ENCODE results near the gene SAPCD2. TPM values are rescaled to one million over a fixed set of nuclear protein-coding genes. Genes with fewer than 3 reads are reported as not detected.

SAPCD2 gene
- total and polyA plus RNA-seq, 10 donors, result 0.76 to 6.5 (median 2.4) TPM

- no peak for DNase-seq
- intact Hi-C loops (cut with DNase I; ENCODE audit: low total_unique reads), result no loop called here
- 89 to 98% (median 91%) methylated on average over 9 to 28 of the region's 28 CpGs for WGBS, 5 donors
- TF ChIP-seq POLR2A (IDR thresholded peaks at IDR 0.05) (no peak), POLR2AphosphoS5 (IDR thresholded peaks at IDR 0.05) (peak in 1 of 3 donors; percentile 16)
- no peak overlapping the region for H3K4me3 ChIP-seq
- H3K27ac ChIP-seq, result no peak overlapping the region
- H3K27me3 ChIP-seq (replicated peaks in 1 of 7), result no peaks in the 10 kb centered on the region
- peaks cover 0 to 93% (median 59%) of the 10 kb centered on the region in 6 donors for H3K36me3 ChIP-seq
- no peaks in the 10 kb centered on the region for H3K9me3 ChIP-seq
- H3K4me1 ChIP-seq, result peaks cover 0 to 6% (median 0%) of the 10 kb centered on the region in 6 donors
These were observed 53.3 kb downstream of the SAPCD2 start for GRCh38 chr9:137017071-137017470.

GRCh38 chr9:137016436-137016835 is 53.9 kb downstream of the SAPCD2 start:
- Histone ChIP-seq H3K36me3 (peaks cover 0 to 98% (median 65%) of the 10 kb centered on the region in 6 donors), H3K4me3 (no peak overlapping the region), H3K9me3 (no peaks in the 10 kb centered on the region), H3K27me3 (replicated peaks in 1 of 7) (no peaks in the 10 kb centered on the region), H3K4me1 (peaks cover 0 to 3% (median 0%) of the 10 kb centered on the region in 6 donors), H3K27ac (no peak overlapping the region)
- TF ChIP-seq POLR2AphosphoS5 (IDR thresholded peaks at IDR 0.05) (no peak), POLR2A (IDR thresholded peaks at IDR 0.05) (no peak), CTCF (IDR thresholded peaks at IDR 0.05 in 8 of 11, conservative IDR thresholded peaks at IDR 0.05 in 3 of 11) (no peak)
- 87 to 96% (median 96%) methylated on average over 7 to 16 of the region's 16 CpGs for WGBS, 5 donors
- DNase-seq, result no peak
- intact Hi-C loops (cut with DNase I; ENCODE audit: low total_unique reads), result no loop called here

- no peak overlapping the region for H3K27ac ChIP-seq
- no peaks in the 10 kb centered on the region for H3K27me3 ChIP-seq (replicated peaks in 1 of 7)
- TF ChIP-seq CTCF (IDR thresholded peaks at IDR 0.05 in 8 of 11, conservative IDR thresholded peaks at IDR 0.05 in 3 of 11), result no peak
- no peak for TF ChIP-seq POLR2A (IDR thresholded peaks at IDR 0.05)
- TF ChIP-seq POLR2AphosphoS5 (IDR thresholded peaks at IDR 0.05), result no peak
- intact Hi-C loops (cut with DNase I; ENCODE audit: low total_unique reads), result no loop called here
- WGBS, 5 donors, result 93 to 98% (median 96%) methylated on average over 3 to 21 of the region's 21 CpGs
- no peaks in the 10 kb centered on the region for H3K4me1 ChIP-seq
- H3K9me3 ChIP-seq, result no peaks in the 10 kb centered on the region
- peaks cover 0 to 98% (median 70%) of the 10 kb centered on the region in 6 donors for H3K36me3 ChIP-seq
- DNase-seq, result no peak
- no peak overlapping the region for H3K4me3 ChIP-seq
These were observed 54.4 kb downstream of the SAPCD2 start for GRCh38 chr9:137015976-137016375.

GRCh38 chr9:137015540-137015930 is 54.8 kb downstream of the SAPCD2 start:
- intact Hi-C loops (cut with DNase I; ENCODE audit: low total_unique reads), result no loop called here
- peaks cover 0 to 98% (median 69%) of the 10 kb centered on the region in 6 donors for H3K36me3 ChIP-seq
- no peaks in the 10 kb centered on the region for H3K9me3 ChIP-seq
- no peaks in the 10 kb centered on the region for H3K27me3 ChIP-seq (replicated peaks in 1 of 7)
- no peak overlapping the region for H3K27ac ChIP-seq
- DNase-seq, result no peak
- 95 to 98% (median 97%) methylated on average over 20 to 25 of the region's 25 CpGs for WGBS, 5 donors
- TF ChIP-seq POLR2A (IDR thresholded peaks at IDR 0.05) (no peak), CTCF (IDR thresholded peaks at IDR 0.05 in 8 of 11, conservative IDR thresholded peaks at IDR 0.05 in 3 of 11) (no peak), POLR2AphosphoS5 (IDR thresholded peaks at IDR 0.05) (no peak)
- H3K4me1 ChIP-seq, result no peaks in the 10 kb centered on the region
- no peak overlapping the region for H3K4me3 ChIP-seq

Measured in spleen (tissue), 11 donors.